Gastroesophageal sphincter (tissue), 3 donors: ENCODE data around the gene PCDHAC1.

Experiments used
- CTCF ChIP-seq, 4 experiments: fragments of 200-600 bp in 2 of 4; fragments of 450-650 bp in 2 of 4; sonication (generic) in 1 of 4; IDR thresholded peaks; one replicate each; pipeline ENCODE4 v1.5.1; 2017 to 2019; ENCODE audit warnings: antibody characterized with exemption in 4 of 4, mild to moderate bottlenecking in 2 of 4, moderate library complexity in 2 of 4
- POLR2A ChIP-seq, 2 donors: fragments of 450-650 bp; IDR thresholded peaks; one replicate each; pipeline ENCODE4 v1.6.1; 2017; ENCODE audit warnings: antibody characterized with exemption in 2 of 2, mild to moderate bottlenecking in 2 of 2, moderate library complexity in 1 of 2

GRCh38 chr5:140964356-140964755, 38.3 kb downstream of the PCDHAC1 start:
- no peak for TF ChIP-seq POLR2A (IDR thresholded peaks at IDR 0.05)
- TF ChIP-seq CTCF (IDR thresholded peaks at IDR 0.05) = no peak
